Heart left ventricle (tissue), 16 donors: Measurements from ENCODE around the gene SPPL3. TPM values are rescaled to one million over a fixed set of nuclear protein-coding genes. Genes with fewer than 3 reads are reported as not detected.
A peak's percentile ranks its signal among the peaks of the same experiment; 100 is the strongest.

Experiments used
- ATAC-seq, 4 donors: fragments of 200-7000 bp; cut with Tn5 transposase; one replicate each; pipeline ENCODE4 v1.9.1; 2020 to 2022; ENCODE audit warnings: moderate library complexity in 4 of 4, mild to moderate bottlenecking in 3 of 4, moderate number of reproducible peaks in 1 of 4
- DNase-seq, 5 donors: peaks; one replicate each; pipeline ENCODE4 v3.0.0-alpha.2; 2020
- H3K27ac ChIP-seq, 12 donors: fragments of 200-600 bp; sonication (generic) in 4 of 12; one replicate each; pipeline versions ENCODE4 v1.5.0 to v1.8.0; 2016 to 2022; ENCODE audit warnings: mild to moderate bottlenecking in 2 of 12
- H3K27me3 ChIP-seq, 9 donors: fragments of 200-600 bp; sonication (generic) in 2 of 9; one replicate each; pipeline versions ENCODE4 v1.5.1 to v1.8.0; 2016 to 2022; ENCODE audit warnings: mild to moderate bottlenecking in 3 of 9
- H3K36me3 ChIP-seq, 9 donors: fragments of 200-600 bp; sonication (generic) in 2 of 9; one replicate each; pipeline versions ENCODE4 v1.5.0 to v1.8.0; 2018 to 2022; ENCODE audit warnings: mild to moderate bottlenecking in 2 of 9
- H3K4me1 ChIP-seq, 12 donors: fragments of 200-600 bp; sonication (generic) in 4 of 12; one replicate each; pipeline versions ENCODE4 v1.5.0 to v1.8.0; 2016 to 2022; ENCODE audit warnings: mild to moderate bottlenecking in 3 of 12
- H3K4me3 ChIP-seq, 12 donors: fragments of 200-600 bp; sonication (generic) in 4 of 12; one replicate each; pipeline versions ENCODE4 v1.5.0 to v1.8.0; 2017 to 2022; ENCODE audit warnings: mild to moderate bottlenecking in 9 of 12, moderate library complexity in 4 of 12
- H3K9me3 ChIP-seq, 12 donors: fragments of 200-600 bp; sonication (generic) in 4 of 12; one replicate each; pipeline versions ENCODE4 v1.5.0 to v1.8.0; 2016 to 2022; ENCODE audit warnings: mild to moderate bottlenecking in 1 of 12
- POLR2A ChIP-seq, 2 donors: fragments of 450-650 bp; IDR thresholded peaks; one replicate each; pipeline ENCODE4 v1.6.1; 2017; ENCODE audit warnings: antibody characterized with exemption in 2 of 2, mild to moderate bottlenecking in 2 of 2, moderate library complexity in 2 of 2
- WGBS, 4 donors: extraction: QIAGEN DNeasy Blood & Tissue Kit in 2 of 4; methylation state at CpG; one replicate each; pipeline versions ENCODE4 v1.1.5 to v1.1.7; 2013 to 2018; 5-methylcytosine and 5-hydroxymethylcytosine counted together
- intact Hi-C, 10 donors: fragments of 100-400 bp; cut with DNase I; formaldehyde crosslinking; loops; one replicate each; pipeline versions ENCODE4 v1.11.1 to v1.14.2; 2022
- polyA plus RNA-seq, 2 donors: library from polyadenylated mRNA; stranded (reverse); fragments of 200-250 nt; gene quantifications; one replicate each; pipeline ENCODE4 v1.2.3, GENCODE V29; 2013
- total RNA-seq, 9 donors: library from RNA; depleted of rRNA in 2 of 9; stranded (reverse); fragments of >200 nt in 2 of 9; fragmentation: NEBNext Ultra II Directional in 3 of 9; extraction: Animal tissue kit (Norgen Biotek cat#: 25700) in 3 of 9; gene quantifications; one replicate each; pipeline versions ENCODE4 v1.1.0 to v1.2.4, GENCODE V29; 2016 to 2023
- TF ChIP-seq, protein P1 (sequence below), 12 donors: fragments of 200-600 bp; sonication (generic) in 4 of 12; IDR thresholded peaks; one replicate each; pipeline versions ENCODE4 v1.5.0 to v1.8.0; 2018 to 2022; ENCODE audit warnings: antibody characterized with exemption in 12 of 12, mild to moderate bottlenecking in 5 of 12
- donor health status: ischemic (EF 13 %, LVEDD 7.1; RV severe dilation, severe dysfunction).
- donor health status: healthy with polysubstance abuse.
- donor health status: DM: no; HTN: yes; CAD: no.
- donor health status: DM: no; HTN: no; CAD: no.
- donor health status: ischemic (EF 25% LVEDD 6.9; RV normal size, moderate dysfunction).
- donor health status: ischemic (EF 25% LVEDD 5.7; RV mildly dilated, moderate dysfunction).
- donor health status: healthy.
- donor health status: DM: yes; HTN: yes; CAD: no.
- donor health status: ischemic (EF 35%, LVEDD 5.7; RV mildly dilated, moderate dysfunction).
- donor health status: nonischemic (EF 11% LVEDD 7.7; RV severe dilation, severe dysfunction).
- donor health status: DM: yes; HTN: yes; CAD: no.
- donor health status: PGD.
- donor health status: ischemic (EF 29% LVEDD 5.4; RV normal size, mild dysfunction).
- donor health status: nonischemic (EF 23%, LVEDD 6.1; RV moderate dilation, normal function).

SPPL3 gene
- total and polyA plus RNA-seq, 11 donors, result 8.2 to 48.2 (median 26.5) TPM

DNA sequence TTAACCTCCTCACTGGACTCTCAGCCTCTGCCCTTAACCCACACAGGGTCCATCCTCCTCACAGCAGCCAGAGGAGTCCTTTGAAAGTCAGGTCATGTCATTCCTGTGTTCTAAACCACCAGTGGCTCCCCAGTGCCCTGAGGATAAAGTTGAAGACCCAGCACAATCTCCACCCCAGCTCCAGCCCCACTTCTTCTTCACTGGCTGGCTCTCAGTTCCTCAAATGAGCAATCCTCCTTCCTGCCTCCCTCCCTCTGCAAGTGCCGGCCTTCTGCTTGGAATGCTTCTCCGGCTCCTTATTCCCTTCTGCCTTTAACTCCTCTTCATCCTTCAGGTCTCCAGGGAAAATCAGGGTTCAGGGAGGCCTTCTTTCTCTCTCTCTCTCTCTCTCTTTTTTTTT, 32.0 kb upstream of the SPPL3 start:
- Histone ChIP-seq H3K9me3 (no peaks in the 10 kb centered on the region), H3K27me3 (peaks cover 0 to 4% (median 0%) of the 10 kb centered on the region in 9 donors), H3K36me3 (no peaks in the 10 kb centered on the region), H3K4me3 (no peak overlapping the region), H3K4me1 (peaks cover 0 to 26% (median 0%) of the 10 kb centered on the region in 12 donors), H3K27ac (peak overlapping the region in 2 of 12 donors; percentile 29 to 88)
- no peak for TF ChIP-seq POLR2A (IDR thresholded peaks at IDR 0.05)
- TF ChIP-seq, protein P1, sequence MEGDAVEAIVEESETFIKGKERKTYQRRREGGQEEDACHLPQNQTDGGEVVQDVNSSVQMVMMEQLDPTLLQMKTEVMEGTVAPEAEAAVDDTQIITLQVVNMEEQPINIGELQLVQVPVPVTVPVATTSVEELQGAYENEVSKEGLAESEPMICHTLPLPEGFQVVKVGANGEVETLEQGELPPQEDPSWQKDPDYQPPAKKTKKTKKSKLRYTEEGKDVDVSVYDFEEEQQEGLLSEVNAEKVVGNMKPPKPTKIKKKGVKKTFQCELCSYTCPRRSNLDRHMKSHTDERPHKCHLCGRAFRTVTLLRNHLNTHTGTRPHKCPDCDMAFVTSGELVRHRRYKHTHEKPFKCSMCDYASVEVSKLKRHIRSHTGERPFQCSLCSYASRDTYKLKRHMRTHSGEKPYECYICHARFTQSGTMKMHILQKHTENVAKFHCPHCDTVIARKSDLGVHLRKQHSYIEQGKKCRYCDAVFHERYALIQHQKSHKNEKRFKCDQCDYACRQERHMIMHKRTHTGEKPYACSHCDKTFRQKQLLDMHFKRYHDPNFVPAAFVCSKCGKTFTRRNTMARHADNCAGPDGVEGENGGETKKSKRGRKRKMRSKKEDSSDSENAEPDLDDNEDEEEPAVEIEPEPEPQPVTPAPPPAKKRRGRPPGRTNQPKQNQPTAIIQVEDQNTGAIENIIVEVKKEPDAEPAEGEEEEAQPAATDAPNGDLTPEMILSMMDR (IDR thresholded peaks at IDR 0.05), result no peak
- intact Hi-C loops, result no loop called here
- DNase-seq (peak; percentile 24 to 62 (median 30)), ATAC-seq (peak; percentile 39 to 75 (median 60))
- 38 to 56% (median 45%) methylated on average over 2 of the region's 2 CpGs for WGBS, 4 donors

DNA sequence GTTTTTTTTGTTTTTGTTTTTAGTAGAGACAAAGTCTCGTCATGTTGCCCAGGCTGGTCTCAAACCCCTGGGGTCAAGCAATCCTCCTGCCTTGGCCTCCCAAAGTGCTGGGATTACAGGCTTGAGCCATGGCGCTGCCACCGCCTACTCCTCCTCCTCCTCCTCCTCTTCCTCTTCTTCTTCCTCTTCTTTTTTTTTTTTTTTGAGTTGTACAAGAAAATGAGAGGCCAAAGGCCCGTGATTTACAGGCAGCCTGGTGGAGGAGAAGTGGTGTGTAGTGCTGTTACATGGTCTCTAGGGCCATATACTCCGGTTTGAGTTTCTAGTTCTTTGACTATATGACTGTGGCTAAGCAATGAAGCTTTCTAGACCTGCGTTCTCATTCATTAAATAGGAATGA, 29.6 kb upstream of the SPPL3 start:
- no peaks in the 10 kb centered on the region for H3K9me3 ChIP-seq

DNA sequence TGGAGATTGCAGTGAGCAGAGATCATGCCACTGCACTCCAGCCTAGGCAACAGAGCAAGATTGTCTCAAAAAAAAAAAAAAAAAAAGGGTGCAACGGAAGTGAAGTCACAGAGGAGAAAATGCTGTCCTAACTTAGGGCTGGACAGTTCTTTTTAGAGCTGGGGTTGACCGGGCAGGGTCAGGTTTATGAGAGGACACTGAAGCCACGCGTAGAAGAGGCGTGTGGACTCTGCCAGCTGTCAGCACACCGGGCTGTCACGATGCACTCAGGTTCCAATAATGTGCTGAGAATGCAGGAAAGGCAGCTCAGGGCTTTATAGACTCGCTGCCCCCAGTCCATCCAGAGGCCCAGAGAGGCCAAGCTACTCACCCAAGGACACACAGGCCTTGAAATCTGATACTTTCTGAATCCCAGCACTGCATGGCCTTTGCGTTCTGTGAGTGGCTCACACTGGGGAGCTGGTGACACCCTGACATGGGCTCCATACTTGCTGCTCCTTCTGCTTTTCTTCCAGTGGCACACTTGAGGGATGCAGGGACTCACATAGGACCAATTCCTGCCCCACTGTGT, 28.9 kb upstream of the SPPL3 start:
- no peaks in the 10 kb centered on the region for H3K9me3 ChIP-seq
- WGBS, 4 donors, result 41 to 51% (median 45%) methylated on average over 8 to 9 of the region's 9 CpGs
- no peaks in the 10 kb centered on the region for H3K36me3 ChIP-seq
- TF ChIP-seq, protein P1 (IDR thresholded peaks at IDR 0.05), result no peak
- TF ChIP-seq POLR2A (IDR thresholded peaks at IDR 0.05), result no peak
- H3K27me3 ChIP-seq, result peaks cover 0 to under 1% (median 0%) of the 10 kb centered on the region in 9 donors
- H3K27ac ChIP-seq, result no peak overlapping the region
- ATAC-seq (peak in 1 of 4 donors; percentile 43), DNase-seq (peak in 1 of 5 donors; percentile 17)
- no peak overlapping the region for H3K4me3 ChIP-seq
- H3K4me1 ChIP-seq, result peaks cover 0 to 14% (median 0%) of the 10 kb centered on the region in 12 donors
- intact Hi-C loops, result no loop called here

More for the DNA sequence above, 29.6 kb upstream of the SPPL3 start:
- DNase-seq (peak in 1 of 5 donors; percentile 4), ATAC-seq (no peak)
- Histone ChIP-seq H3K27ac (no peak overlapping the region), H3K4me1 (peaks cover 0 to 14% (median 0%) of the 10 kb centered on the region in 12 donors), H3K27me3 (peaks cover 0 to 4% (median 0%) of the 10 kb centered on the region in 9 donors), H3K36me3 (no peaks in the 10 kb centered on the region), H3K4me3 (no peak overlapping the region)
- TF ChIP-seq POLR2A (IDR thresholded peaks at IDR 0.05), result no peak
- TF ChIP-seq, protein P1 (IDR thresholded peaks at IDR 0.05), result no peak
- intact Hi-C loops, result no loop called here
- 78 to 81% (median 80%) methylated on average over 6 of the region's 6 CpGs for WGBS, 4 donors

DNA sequence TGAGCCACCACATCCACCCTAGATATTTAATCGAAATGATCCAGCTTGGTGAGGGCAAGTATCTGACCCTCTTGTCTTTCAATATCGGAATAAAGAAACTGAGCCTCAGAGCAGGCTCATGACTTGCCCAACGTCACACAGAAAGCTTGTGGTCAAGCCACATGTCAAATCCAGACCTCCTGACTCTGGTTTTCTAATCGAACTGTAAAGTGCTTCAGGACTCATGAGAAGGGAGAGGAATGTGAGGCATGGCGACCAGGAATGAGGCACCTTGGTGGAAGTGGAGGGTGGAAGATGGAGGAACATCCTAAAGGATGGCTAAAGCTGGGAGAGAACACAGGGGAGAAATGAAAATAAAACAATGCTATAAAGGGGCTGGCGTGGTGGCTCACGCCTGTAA, 27.9 kb upstream of the SPPL3 start:
- DNase-seq, result no peak
- no peak for TF ChIP-seq POLR2A (IDR thresholded peaks at IDR 0.05)
- TF ChIP-seq, protein P1 (IDR thresholded peaks at IDR 0.05), result no peak
- H3K36me3 ChIP-seq, result no peaks in the 10 kb centered on the region
- intact Hi-C loops, result no loop called here
- H3K27me3 ChIP-seq, result no peaks in the 10 kb centered on the region
- ATAC-seq, result no peak
- no peaks in the 10 kb centered on the region for H3K9me3 ChIP-seq
- peaks cover 0 to 14% (median 0%) of the 10 kb centered on the region in 12 donors for H3K4me1 ChIP-seq
- H3K27ac ChIP-seq, result no peak overlapping the region
- WGBS, 4 donors, result 74 to 84% (median 78%) methylated on average over 7 of the region's 7 CpGs
- H3K4me3 ChIP-seq, result no peak overlapping the region
